Measurements from ENCODE around the gene RIPOR3. TPM values are rescaled to one million over a fixed set of nuclear protein-coding genes. Genes with fewer than 3 reads are reported as not detected.
A peak's percentile ranks its signal among the peaks of the same experiment; 100 is the strongest.

RIPOR3 gene
- total RNA-seq, 2 donors from 2014 or later, result 0.14 to 0.23 TPM

DNA sequence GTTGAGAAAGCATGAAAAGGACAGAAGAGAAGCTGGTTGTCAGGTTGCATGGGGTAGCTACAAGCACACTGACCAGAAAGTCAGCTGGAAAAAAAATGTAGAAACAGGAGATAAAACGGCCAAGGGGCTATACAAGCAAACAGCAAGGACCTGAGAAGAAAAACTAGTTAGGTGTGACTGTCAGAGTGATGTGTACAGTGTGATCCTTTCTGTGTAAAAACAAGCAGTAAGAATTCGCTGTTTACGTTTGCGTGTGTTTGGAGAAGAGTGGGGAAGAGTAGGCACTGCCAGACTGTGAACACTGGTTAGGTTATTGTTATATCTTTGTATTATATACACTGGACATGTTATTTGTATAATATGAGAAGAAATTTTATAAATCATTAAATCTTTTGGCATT is 153.1 kb downstream of the RIPOR3 start:
- Mint-ChIP-seq H3K4me3 (peak overlapping the region in 1 of 2 donors; percentile 9), H3K27me3 (ENCODE audit: low read depth) (no peaks in the 10 kb centered on the region), H3K9me3 (no peaks in the 10 kb centered on the region), H3K27ac (peak overlapping the region; percentile 94), H3K4me1 (ENCODE audit: low read depth) (peaks cover 88% of the 10 kb centered on the region), H3K36me3 (ENCODE audit: insufficient read depth in 2 of 2) (peaks cover 9% of the 10 kb centered on the region in 2 donors)
- DNase-seq (no peak), ATAC-seq (replicated peaks in 1 of 2) (no peak)

DNA sequence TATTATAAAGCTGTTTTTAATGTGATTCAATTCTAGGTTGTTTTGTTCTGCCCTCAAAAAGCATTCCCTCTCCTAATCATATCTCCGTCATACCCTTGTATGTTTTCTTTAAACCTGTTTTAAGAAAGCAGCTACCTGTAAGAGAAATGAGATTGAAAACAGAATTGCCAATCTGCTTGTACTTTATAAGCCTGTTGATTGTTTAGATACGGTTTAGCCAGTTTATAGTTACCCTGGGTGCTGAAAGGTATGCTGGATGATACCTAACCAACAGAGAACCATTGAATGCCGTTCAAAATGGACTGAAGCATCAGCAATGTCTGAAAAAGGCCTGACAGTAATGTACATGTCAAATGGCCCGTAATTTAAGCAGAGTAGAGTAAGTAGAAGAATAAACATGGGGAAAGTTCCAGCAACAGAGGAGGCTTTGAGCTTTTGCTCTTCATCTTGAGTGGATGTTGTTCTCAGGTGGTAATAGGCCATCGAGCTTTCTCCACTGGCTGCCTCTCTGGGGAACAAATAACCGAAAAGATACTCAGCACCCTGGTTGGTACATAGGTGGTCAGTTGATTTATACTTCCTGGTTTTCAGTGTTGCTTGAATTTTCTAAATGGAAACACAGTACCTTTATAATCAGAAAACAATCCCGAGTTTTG is 153.7 kb downstream of the RIPOR3 start:
- no peaks in the 10 kb centered on the region for H3K9me3 Mint-ChIP-seq
- H3K36me3 Mint-ChIP-seq (ENCODE audit: insufficient read depth in 2 of 2), result peaks cover 8 to 9% of the 10 kb centered on the region in 2 donors
- no peaks in the 10 kb centered on the region for H3K27me3 Mint-ChIP-seq (ENCODE audit: low read depth)
- ATAC-seq (replicated peaks in 1 of 2) (no peak), DNase-seq (no peak)
- peak overlapping the region; percentile 94 for H3K27ac Mint-ChIP-seq
- H3K4me1 Mint-ChIP-seq (ENCODE audit: low read depth), result peaks cover 88% of the 10 kb centered on the region
- peak overlapping the region in 1 of 2 donors; percentile 67 for H3K4me3 Mint-ChIP-seq

- peaks cover 88% of the 10 kb centered on the region for H3K4me1 Mint-ChIP-seq (ENCODE audit: low read depth)
- DNase-seq, result no peak
- peaks cover 8 to 9% of the 10 kb centered on the region in 2 donors for H3K36me3 Mint-ChIP-seq (ENCODE audit: insufficient read depth in 2 of 2)
- no peak overlapping the region for H3K4me3 Mint-ChIP-seq
- no peaks in the 10 kb centered on the region for H3K9me3 Mint-ChIP-seq
- H3K27ac Mint-ChIP-seq, result no peak overlapping the region
- ATAC-seq (replicated peaks in 1 of 2), result no peak
- no peaks in the 10 kb centered on the region for H3K27me3 Mint-ChIP-seq (ENCODE audit: low read depth)
Measured at GRCh38 chr20:50536333-50536732, 155.0 kb downstream of the RIPOR3 start.

Other genes starting within 250 kb of the RIPOR3 start
- gene PTPN1, start 181.2 kb downstream of the RIPOR3 start, total RNA-seq, result 100 to 1,000 TPM; 138 TPM
- gene PARD6B, start 40.0 kb upstream of the RIPOR3 start, total RNA-seq, result 1 to 10 TPM; 4.3 to 5.0 TPM
- 10 to 100 TPM; 13.6 to 26.7 TPM for gene BCAS4, start 103.5 kb upstream of the RIPOR3 start, total RNA-seq
- 10 to 100 TPM; 62.3 to 72.2 TPM for gene ADNP, start 239.9 kb upstream of the RIPOR3 start, total RNA-seq